ENCODE results near the gene RBM33.
"Not testable (repeated sequence)": the region's sequence is repeated elsewhere in the genome, so short reads cannot be mapped to it uniquely, and the experiment has no call there.

Gene RBM33

GRCh38 chr7:155686620-155687324, 42.3 kb downstream of the RBM33 start:
- H3K4me1 Mint-ChIP-seq: peaks cover 81% of the 10 kb centered on the region
- H3K36me3 Mint-ChIP-seq: peaks cover 36% of the 10 kb centered on the region
- H3K4me3 Mint-ChIP-seq, H3K9me3 Mint-ChIP-seq, H3K27me3 Mint-ChIP-seq: not testable (repeated sequence)
- peak overlapping the region; percentile 8 for H3K27ac Mint-ChIP-seq

- not testable (repeated sequence) for H3K27ac Mint-ChIP-seq, H3K4me3 Mint-ChIP-seq, H3K27me3 Mint-ChIP-seq, H3K9me3 Mint-ChIP-seq
- Mint-ChIP-seq H3K4me1 (peaks cover 82% of the 10 kb centered on the region), H3K36me3 (peaks cover 32% of the 10 kb centered on the region)
These were observed 43.8 kb downstream of the RBM33 start for GRCh38 chr7:155688237-155688636.

- H3K9me3 Mint-ChIP-seq, H3K27me3 Mint-ChIP-seq, H3K4me3 Mint-ChIP-seq: not testable (repeated sequence)
- H3K27ac Mint-ChIP-seq: peak overlapping the region; percentile 26
- peaks cover 19% of the 10 kb centered on the region for H3K36me3 Mint-ChIP-seq
- H3K4me1 Mint-ChIP-seq: peaks cover 78% of the 10 kb centered on the region
These were observed 46.2 kb downstream of the RBM33 start for GRCh38 chr7:155690655-155691054.

GRCh38 chr7:155692317-155692716, 47.9 kb downstream of the RBM33 start:
- H3K27ac Mint-ChIP-seq: no peak overlapping the region
- no peak overlapping the region for H3K4me3 Mint-ChIP-seq

GRCh38 chr7:155693826-155694225, 49.4 kb downstream of the RBM33 start:
- no peak overlapping the region for H3K4me3 Mint-ChIP-seq
- peaks cover 82% of the 10 kb centered on the region for H3K4me1 Mint-ChIP-seq
- no peaks in the 10 kb centered on the region for H3K27me3 Mint-ChIP-seq
- H3K36me3 Mint-ChIP-seq: peaks cover 8% of the 10 kb centered on the region
- no peaks in the 10 kb centered on the region for H3K9me3 Mint-ChIP-seq
- no peak overlapping the region for H3K27ac Mint-ChIP-seq

More at GRCh38 chr7:155692317-155692716, 47.9 kb downstream of the RBM33 start:
- no peaks in the 10 kb centered on the region for H3K9me3 Mint-ChIP-seq
- peaks cover 89% of the 10 kb centered on the region for H3K4me1 Mint-ChIP-seq
- H3K36me3 Mint-ChIP-seq: peaks cover 12% of the 10 kb centered on the region
- H3K27me3 Mint-ChIP-seq: no peaks in the 10 kb centered on the region

GRCh38 chr7:155694851-155695250, 50.4 kb downstream of the RBM33 start:
- Mint-ChIP-seq H3K27ac (peak overlapping the region; percentile 0), H3K4me3 (no peak overlapping the region), H3K36me3 (peaks cover 5% of the 10 kb centered on the region), H3K4me1 (peaks cover 77% of the 10 kb centered on the region), H3K27me3 (no peaks in the 10 kb centered on the region), H3K9me3 (no peaks in the 10 kb centered on the region)

GRCh38 chr7:155696747-155697146, 52.3 kb downstream of the RBM33 start:
- Mint-ChIP-seq H3K27me3 (no peaks in the 10 kb centered on the region), H3K27ac (peak overlapping the region; percentile 26), H3K36me3 (no peaks in the 10 kb centered on the region), H3K4me3 (no peak overlapping the region), H3K9me3 (no peaks in the 10 kb centered on the region), H3K4me1 (peaks cover 62% of the 10 kb centered on the region)

- Mint-ChIP-seq H3K27ac (no peak overlapping the region), H3K9me3 (no peaks in the 10 kb centered on the region), H3K4me1 (peaks cover 62% of the 10 kb centered on the region), H3K36me3 (peaks cover 7% of the 10 kb centered on the region), H3K27me3 (no peaks in the 10 kb centered on the region), H3K4me3 (no peak overlapping the region)
These were observed 54.2 kb downstream of the RBM33 start for GRCh38 chr7:155698633-155699032.

- H3K4me1 Mint-ChIP-seq: peaks cover 60% of the 10 kb centered on the region
- H3K9me3 Mint-ChIP-seq: no peaks in the 10 kb centered on the region
- peaks cover 11% of the 10 kb centered on the region for H3K36me3 Mint-ChIP-seq
- H3K4me3 Mint-ChIP-seq: no peak overlapping the region
- no peaks in the 10 kb centered on the region for H3K27me3 Mint-ChIP-seq
- no peak overlapping the region for H3K27ac Mint-ChIP-seq
These were observed 54.7 kb downstream of the RBM33 start for GRCh38 chr7:155699180-155699579.

- no peaks in the 10 kb centered on the region for H3K9me3 Mint-ChIP-seq
- no peak overlapping the region for H3K4me3 Mint-ChIP-seq
- no peaks in the 10 kb centered on the region for H3K27me3 Mint-ChIP-seq
- H3K4me1 Mint-ChIP-seq: peaks cover 47% of the 10 kb centered on the region
- no peak overlapping the region for H3K27ac Mint-ChIP-seq
- H3K36me3 Mint-ChIP-seq: peaks cover 16% of the 10 kb centered on the region
These were observed 56.4 kb downstream of the RBM33 start for GRCh38 chr7:155700847-155701246.

GRCh38 chr7:155701972-155702544, 57.6 kb downstream of the RBM33 start:
- Mint-ChIP-seq H3K27ac (peak overlapping the region; percentile 84), H3K9me3 (no peaks in the 10 kb centered on the region), H3K4me3 (no peak overlapping the region), H3K4me1 (peaks cover 38% of the 10 kb centered on the region), H3K36me3 (peaks cover 21% of the 10 kb centered on the region), H3K27me3 (no peaks in the 10 kb centered on the region)

- Mint-ChIP-seq H3K4me1 (peaks cover 33% of the 10 kb centered on the region), H3K36me3 (peaks cover 21% of the 10 kb centered on the region)
These were observed 58.2 kb downstream of the RBM33 start for GRCh38 chr7:155702616-155703015.

GRCh38 chr7:155705623-155706360, 61.3 kb downstream of the RBM33 start:
- no peak overlapping the region for H3K4me3 Mint-ChIP-seq
- no peak overlapping the region for H3K27ac Mint-ChIP-seq

More at GRCh38 chr7:155702616-155703015, 58.2 kb downstream of the RBM33 start:
- Mint-ChIP-seq H3K27me3 (no peaks in the 10 kb centered on the region), H3K9me3 (no peaks in the 10 kb centered on the region), H3K4me3 (no peak overlapping the region), H3K27ac (peak overlapping the region; percentile 68)

GRCh38 chr7:155706376-155706775, 61.9 kb downstream of the RBM33 start:
- Mint-ChIP-seq H3K4me3 (no peak overlapping the region), H3K27ac (no peak overlapping the region), H3K4me1 (peaks cover 22% of the 10 kb centered on the region), H3K27me3 (no peaks in the 10 kb centered on the region), H3K9me3 (no peaks in the 10 kb centered on the region), H3K36me3 (peaks cover 24% of the 10 kb centered on the region)

More at GRCh38 chr7:155705623-155706360, 61.3 kb downstream of the RBM33 start:
- Mint-ChIP-seq H3K36me3 (peaks cover 21% of the 10 kb centered on the region), H3K4me1 (peaks cover 22% of the 10 kb centered on the region), H3K9me3 (no peaks in the 10 kb centered on the region), H3K27me3 (no peaks in the 10 kb centered on the region)

- Mint-ChIP-seq H3K9me3 (no peaks in the 10 kb centered on the region), H3K4me3 (no peak overlapping the region), H3K4me1 (peaks cover 24% of the 10 kb centered on the region), H3K27me3 (no peaks in the 10 kb centered on the region), H3K36me3 (peaks cover 31% of the 10 kb centered on the region), H3K27ac (no peak overlapping the region)
These were observed 65.0 kb downstream of the RBM33 start for GRCh38 chr7:155709453-155709852.

- Mint-ChIP-seq H3K36me3 (peaks cover 31% of the 10 kb centered on the region), H3K9me3 (no peaks in the 10 kb centered on the region)
These were observed 65.6 kb downstream of the RBM33 start for GRCh38 chr7:155710031-155710430.

More at GRCh38 chr7:155710031-155710430, 65.6 kb downstream of the RBM33 start:
- peaks cover 28% of the 10 kb centered on the region for H3K4me1 Mint-ChIP-seq
- no peak overlapping the region for H3K4me3 Mint-ChIP-seq
- H3K27me3 Mint-ChIP-seq: no peaks in the 10 kb centered on the region
- H3K27ac Mint-ChIP-seq: no peak overlapping the region

Data from activated naive CD4-positive, alpha-beta T cell treated with anti-CD3 and anti-CD28 coated beads, Interleukin-2, amount 50 U/mL, for 24 hours (primary cell).